GM21526 (cell line): ENCODE data around the gene AMPD2.

Experiments used
- ATAC-seq: cut with Tn5 transposase; IDR thresholded peaks from one replicate; pipeline ENCODE4 v1.9.1; 2021; ENCODE audit warnings: moderate library complexity; ENCODE audit not compliant: unreplicated experiment, low FRiP score

Gene AMPD2

GRCh38 chr1:109615879-109616278 lies 3.8 kb upstream of the AMPD2 start:
- no peak for ATAC-seq

GRCh38 chr1:109616391-109616790 lies 3.2 kb upstream of the AMPD2 start:
- no peak for ATAC-seq

- ATAC-seq: no peak
These were observed 2.3 kb upstream of the AMPD2 start for GRCh38 chr1:109617291-109617801.

- ATAC-seq: no peak
These were observed 719 bp upstream of the AMPD2 start for GRCh38 chr1:109618661-109619575.

GRCh38 chr1:109620401-109620791 lies 759 bp downstream of the AMPD2 start:
- ATAC-seq: no peak

- peak; percentile 61 for ATAC-seq
These were observed 1.2 kb downstream of the AMPD2 start for GRCh38 chr1:109620841-109621286.

GRCh38 chr1:109621379-109622136 lies 1.9 kb downstream of the AMPD2 start:
- ATAC-seq: no peak

GRCh38 chr1:109622137-109622892 lies 2.7 kb downstream of the AMPD2 start:
- ATAC-seq: no peak

GRCh38 chr1:109622895-109623294 lies 3.3 kb downstream of the AMPD2 start:
- no peak for ATAC-seq

- ATAC-seq: no peak
These were observed 4.0 kb downstream of the AMPD2 start for GRCh38 chr1:109623601-109624161.

GRCh38 chr1:109624201-109625010 lies 4.8 kb downstream of the AMPD2 start:
- ATAC-seq: no peak

GRCh38 chr1:109625176-109625575 lies 5.5 kb downstream of the AMPD2 start:
- no peak for ATAC-seq

- ATAC-seq: no peak
These were observed 6.2 kb downstream of the AMPD2 start for GRCh38 chr1:109625601-109626560.

GRCh38 chr1:109626682-109627408 lies 7.2 kb downstream of the AMPD2 start:
- no peak for ATAC-seq

GRCh38 chr1:109627692-109628399 lies 8.2 kb downstream of the AMPD2 start:
- no peak for ATAC-seq

GRCh38 chr1:109628540-109629321 lies 9.1 kb downstream of the AMPD2 start:
- ATAC-seq: no peak
